ENCODE results near the gene CBX7.

- TF ChIP-seq, protein P1, sequence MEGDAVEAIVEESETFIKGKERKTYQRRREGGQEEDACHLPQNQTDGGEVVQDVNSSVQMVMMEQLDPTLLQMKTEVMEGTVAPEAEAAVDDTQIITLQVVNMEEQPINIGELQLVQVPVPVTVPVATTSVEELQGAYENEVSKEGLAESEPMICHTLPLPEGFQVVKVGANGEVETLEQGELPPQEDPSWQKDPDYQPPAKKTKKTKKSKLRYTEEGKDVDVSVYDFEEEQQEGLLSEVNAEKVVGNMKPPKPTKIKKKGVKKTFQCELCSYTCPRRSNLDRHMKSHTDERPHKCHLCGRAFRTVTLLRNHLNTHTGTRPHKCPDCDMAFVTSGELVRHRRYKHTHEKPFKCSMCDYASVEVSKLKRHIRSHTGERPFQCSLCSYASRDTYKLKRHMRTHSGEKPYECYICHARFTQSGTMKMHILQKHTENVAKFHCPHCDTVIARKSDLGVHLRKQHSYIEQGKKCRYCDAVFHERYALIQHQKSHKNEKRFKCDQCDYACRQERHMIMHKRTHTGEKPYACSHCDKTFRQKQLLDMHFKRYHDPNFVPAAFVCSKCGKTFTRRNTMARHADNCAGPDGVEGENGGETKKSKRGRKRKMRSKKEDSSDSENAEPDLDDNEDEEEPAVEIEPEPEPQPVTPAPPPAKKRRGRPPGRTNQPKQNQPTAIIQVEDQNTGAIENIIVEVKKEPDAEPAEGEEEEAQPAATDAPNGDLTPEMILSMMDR (IDR thresholded peaks at IDR 0.05), result no peak
- TF ChIP-seq EZH2phosphoT487 (IDR thresholded peaks at IDR 0.05), result no peak
These were observed 23.1 kb upstream of the CBX7 start for GRCh38 chr22:39175353-39176142.

Data from neural progenitor cell (in vitro differentiated cells).